ENCODE data around the gene MAP3K5. TPM values are rescaled to one million over a fixed set of nuclear protein-coding genes. Genes with fewer than 3 reads are reported as not detected.
"Not testable (repeated sequence)": the region's sequence is repeated elsewhere in the genome, so short reads cannot be mapped to it uniquely, and the experiment has no call there.

Gene MAP3K5
- total RNA-seq, 1 donor from 2014 or later, result 6.8 TPM

GRCh38 chr6:136795386-136795785 is 3.1 kb upstream of the MAP3K5 start:
- Histone ChIP-seq H3K4me3 (ENCODE audit: low read length in 3 of 3) (no peak overlapping the region), H3K9me3 (ENCODE audit: control insufficient read depth in 3 of 3, low read length in 3 of 3) (no peaks in the 10 kb centered on the region), H3K27ac (ENCODE audit: low read depth, low read length) (no peak overlapping the region), H3K9ac (ENCODE audit: low read depth in 1 of 3, low read length in 3 of 3) (no peak overlapping the region), H3K27me3 (ENCODE audit: control insufficient read depth in 3 of 3, insufficient read depth in 3 of 3, low read length in 3 of 3) (no peaks in the 10 kb centered on the region), H3K36me3 (ENCODE audit: control insufficient read depth in 3 of 3, insufficient read depth in 3 of 3, low read length in 3 of 3) (no peaks in the 10 kb centered on the region), H3K4me1 (ENCODE audit: control insufficient read depth in 3 of 3, insufficient read depth in 3 of 3, low read length in 3 of 3) (peaks cover 6 to 18% (median 7%) of the 10 kb centered on the region in 3 donors)

GRCh38 chr6:136793363-136793762 is 1.1 kb upstream of the MAP3K5 start:
- Histone ChIP-seq H3K9ac (ENCODE audit: low read depth in 1 of 3, low read length in 3 of 3) (peak overlapping the region; percentile 90 to 95 (median 94)), H3K9me3 (ENCODE audit: control insufficient read depth in 3 of 3, low read length in 3 of 3) (no peaks in the 10 kb centered on the region), H3K4me3 (ENCODE audit: low read length in 3 of 3) (peak overlapping the region; percentile 78 to 98 (median 97)), H3K36me3 (ENCODE audit: control insufficient read depth in 3 of 3, insufficient read depth in 3 of 3, low read length in 3 of 3) (no peaks in the 10 kb centered on the region), H3K27ac (ENCODE audit: low read depth, low read length) (peak overlapping the region; percentile 90), H3K27me3 (ENCODE audit: control insufficient read depth in 3 of 3, insufficient read depth in 3 of 3, low read length in 3 of 3) (no peaks in the 10 kb centered on the region), H3K4me1 (ENCODE audit: control insufficient read depth in 3 of 3, insufficient read depth in 3 of 3, low read length in 3 of 3) (peaks cover 7 to 18% (median 8%) of the 10 kb centered on the region in 3 donors)

DNA sequence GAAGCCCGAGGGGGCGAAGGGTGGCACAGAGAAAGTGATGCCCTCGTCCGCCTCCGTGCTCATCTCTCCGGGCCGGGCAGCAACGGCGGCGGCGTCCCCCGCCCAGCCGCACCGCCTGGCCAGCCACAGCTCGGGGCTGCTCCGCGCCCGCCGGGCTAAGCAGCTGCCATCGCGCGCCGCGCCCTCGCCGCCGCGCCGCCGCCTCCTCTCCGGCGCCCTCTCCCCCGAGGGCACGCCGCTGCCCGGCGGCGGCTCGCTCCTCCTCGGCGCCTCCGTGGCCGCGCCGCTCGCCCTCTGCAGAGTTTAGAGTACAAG is 225 bp downstream of the MAP3K5 start:
- H3K4me1 ChIP-seq (ENCODE audit: control insufficient read depth in 3 of 3, insufficient read depth in 3 of 3, low read length in 3 of 3), result peaks cover 7 to 18% (median 11%) of the 10 kb centered on the region in 3 donors
- peak overlapping the region; percentile 45 for H3K27ac ChIP-seq (ENCODE audit: low read depth, low read length)
- no peaks in the 10 kb centered on the region for H3K9me3 ChIP-seq (ENCODE audit: control insufficient read depth in 3 of 3, low read length in 3 of 3)
- H3K9ac ChIP-seq (ENCODE audit: low read depth in 1 of 3, low read length in 3 of 3), result peak overlapping the region; percentile 73 to 94 (median 90)
- H3K4me3 ChIP-seq (ENCODE audit: low read length in 3 of 3), result peak overlapping the region; percentile 69 to 98 (median 97)
- H3K36me3 ChIP-seq (ENCODE audit: control insufficient read depth in 3 of 3, insufficient read depth in 3 of 3, low read length in 3 of 3), result no peaks in the 10 kb centered on the region
- no peaks in the 10 kb centered on the region for H3K27me3 ChIP-seq (ENCODE audit: control insufficient read depth in 3 of 3, insufficient read depth in 3 of 3, low read length in 3 of 3)

DNA sequence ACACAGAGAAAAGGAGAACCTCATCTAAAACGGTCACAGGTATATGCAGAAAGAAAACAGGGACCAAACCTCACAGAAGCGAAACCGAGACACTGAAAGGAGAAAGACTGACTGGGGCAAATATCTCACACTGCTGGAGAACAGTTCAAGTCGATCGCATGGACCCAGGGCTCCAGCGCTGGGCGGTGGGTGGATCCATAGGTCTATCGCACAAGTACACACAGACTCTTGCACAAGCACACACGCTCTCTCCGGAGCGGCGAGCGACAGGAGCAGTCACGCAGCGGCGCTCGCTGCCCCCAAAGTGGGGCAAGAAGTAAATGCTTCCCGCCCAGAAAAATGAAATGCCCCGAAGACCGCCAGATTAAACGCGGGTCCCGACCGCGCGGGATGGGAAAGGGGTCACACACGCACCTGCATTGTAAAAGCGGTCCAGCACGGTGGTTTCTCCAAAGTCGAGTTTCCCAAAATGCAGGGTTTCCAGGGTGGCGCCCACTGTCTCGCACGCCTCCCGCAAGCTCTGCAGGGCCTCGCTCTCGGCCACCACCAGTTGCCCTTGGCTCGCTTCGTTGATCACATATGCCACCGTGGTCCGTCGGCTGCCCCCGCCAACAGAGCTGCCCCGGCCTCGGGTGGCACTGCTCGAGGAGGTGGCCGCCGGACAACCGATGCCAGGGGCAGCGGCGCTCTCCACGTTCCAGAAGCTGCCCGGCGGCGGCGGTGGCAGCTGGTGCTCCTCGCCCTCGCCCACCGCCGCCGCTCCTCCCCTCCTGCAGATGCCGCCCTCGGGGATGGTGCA is 782 bp downstream of the MAP3K5 start:
- Histone ChIP-seq H3K9me3 (ENCODE audit: control insufficient read depth in 3 of 3, low read length in 3 of 3) (no peaks in the 10 kb centered on the region), H3K4me3 (ENCODE audit: low read length in 3 of 3) (peak overlapping the region; percentile 69 to 98 (median 97)), H3K9ac (ENCODE audit: low read depth in 1 of 3, low read length in 3 of 3) (peak overlapping the region; percentile 43 to 94 (median 73)), H3K36me3 (ENCODE audit: control insufficient read depth in 3 of 3, insufficient read depth in 3 of 3, low read length in 3 of 3) (no peaks in the 10 kb centered on the region), H3K4me1 (ENCODE audit: control insufficient read depth in 3 of 3, insufficient read depth in 3 of 3, low read length in 3 of 3) (peaks cover 7 to 18% (median 11%) of the 10 kb centered on the region in 3 donors), H3K27ac (ENCODE audit: low read depth, low read length) (peak overlapping the region; percentile 45), H3K27me3 (ENCODE audit: control insufficient read depth in 3 of 3, insufficient read depth in 3 of 3, low read length in 3 of 3) (no peaks in the 10 kb centered on the region)

GRCh38 chr6:136790411-136791295 is 1.6 kb downstream of the MAP3K5 start:
- peaks cover 7 to 19% (median 11%) of the 10 kb centered on the region in 3 donors for H3K4me1 ChIP-seq (ENCODE audit: control insufficient read depth in 3 of 3, insufficient read depth in 3 of 3, low read length in 3 of 3)

DNA sequence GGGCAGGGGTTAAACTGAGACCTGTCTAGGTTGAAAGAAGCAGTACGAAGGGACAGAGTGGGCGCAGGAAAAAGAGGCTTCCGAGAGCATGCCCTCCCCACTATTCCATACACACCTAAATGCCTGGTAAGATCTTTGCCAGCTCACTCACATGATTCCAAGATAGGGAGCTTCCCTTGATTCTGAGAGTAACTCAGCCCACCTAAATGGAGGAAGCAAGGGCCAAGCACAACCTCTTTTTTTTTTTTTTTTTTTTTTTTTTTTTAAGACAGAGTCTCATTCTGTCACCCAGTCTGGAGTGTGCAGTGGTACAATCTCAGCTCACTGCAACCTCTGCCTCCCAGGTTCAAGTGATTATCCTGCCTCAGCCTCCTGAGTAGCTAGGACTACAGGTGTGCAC is 2.8 kb downstream of the MAP3K5 start:
- H3K9me3 ChIP-seq (ENCODE audit: control insufficient read depth in 3 of 3, low read length in 3 of 3); H3K36me3 ChIP-seq (ENCODE audit: control insufficient read depth in 3 of 3, insufficient read depth in 3 of 3, low read length in 3 of 3); H3K27me3 ChIP-seq (ENCODE audit: control insufficient read depth in 3 of 3, insufficient read depth in 3 of 3, low read length in 3 of 3); H3K27ac ChIP-seq (ENCODE audit: low read depth, low read length); H3K9ac ChIP-seq (ENCODE audit: low read depth in 1 of 3, low read length in 3 of 3): not testable (repeated sequence)
- Histone ChIP-seq H3K4me3 (ENCODE audit: low read length in 3 of 3) (peak overlapping the region in 1 of 3 donors; percentile 16), H3K4me1 (ENCODE audit: control insufficient read depth in 3 of 3, insufficient read depth in 3 of 3, low read length in 3 of 3) (peaks cover 10 to 24% (median 11%) of the 10 kb centered on the region in 3 donors)

More at GRCh38 chr6:136790411-136791295, 1.6 kb downstream of the MAP3K5 start:
- Histone ChIP-seq H3K36me3 (ENCODE audit: control insufficient read depth in 3 of 3, insufficient read depth in 3 of 3, low read length in 3 of 3) (no peaks in the 10 kb centered on the region), H3K27ac (ENCODE audit: low read depth, low read length) (no peak overlapping the region), H3K4me3 (ENCODE audit: low read length in 3 of 3) (peak overlapping the region; percentile 69 to 98 (median 97)), H3K9ac (ENCODE audit: low read depth in 1 of 3, low read length in 3 of 3) (peak overlapping the region; percentile 43 to 94 (median 73)), H3K9me3 (ENCODE audit: control insufficient read depth in 3 of 3, low read length in 3 of 3) (no peaks in the 10 kb centered on the region), H3K27me3 (ENCODE audit: control insufficient read depth in 3 of 3, insufficient read depth in 3 of 3, low read length in 3 of 3) (no peaks in the 10 kb centered on the region)

DNA sequence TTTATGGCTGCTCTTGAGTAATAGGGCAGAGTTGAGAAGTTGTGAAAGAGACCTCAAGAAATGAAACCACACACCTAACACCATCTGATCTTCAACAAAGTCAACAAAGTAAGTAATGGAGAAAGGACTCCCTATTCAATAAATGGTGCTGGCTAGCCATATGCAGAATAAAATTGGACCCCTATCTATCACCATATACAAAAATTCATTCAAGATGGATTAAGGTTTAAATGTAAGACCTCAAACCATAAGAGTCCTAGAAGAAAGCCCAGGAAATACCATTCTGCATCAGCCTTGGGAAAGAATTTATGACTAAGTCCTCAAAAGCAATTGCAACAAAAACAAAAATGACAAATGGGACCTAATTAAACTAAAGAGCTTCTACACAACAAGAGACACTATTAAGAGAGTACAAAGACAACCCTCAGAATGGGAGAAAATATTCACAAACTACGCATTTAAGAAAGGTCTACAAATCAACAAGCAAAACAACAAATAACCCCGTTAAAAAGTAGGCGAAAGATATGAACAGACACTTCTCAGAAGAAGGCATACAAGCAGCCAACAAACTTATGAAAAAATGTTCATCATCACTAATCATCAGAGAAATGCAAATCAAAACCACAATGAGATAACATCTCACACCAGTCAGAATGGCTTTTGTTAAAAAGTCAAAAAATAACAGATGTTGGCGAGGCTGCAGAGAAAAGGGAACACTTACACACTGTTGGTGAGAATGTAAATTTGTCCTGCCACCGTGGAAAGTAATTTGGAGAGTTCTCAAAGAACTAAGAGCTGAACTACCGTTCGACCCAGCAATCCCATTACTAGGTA is 4.0 kb downstream of the MAP3K5 start:
- Histone ChIP-seq H3K27me3 (ENCODE audit: control insufficient read depth in 3 of 3, insufficient read depth in 3 of 3, low read length in 3 of 3) (no peaks in the 10 kb centered on the region), H3K27ac (ENCODE audit: low read depth, low read length) (no peak overlapping the region), H3K4me3 (ENCODE audit: low read length in 3 of 3) (no peak overlapping the region), H3K9ac (ENCODE audit: low read depth in 1 of 3, low read length in 3 of 3) (no peak overlapping the region), H3K9me3 (ENCODE audit: control insufficient read depth in 3 of 3, low read length in 3 of 3) (no peaks in the 10 kb centered on the region), H3K4me1 (ENCODE audit: control insufficient read depth in 3 of 3, insufficient read depth in 3 of 3, low read length in 3 of 3) (peaks cover 10 to 27% (median 11%) of the 10 kb centered on the region in 3 donors), H3K36me3 (ENCODE audit: control insufficient read depth in 3 of 3, insufficient read depth in 3 of 3, low read length in 3 of 3) (no peaks in the 10 kb centered on the region)

- no peak overlapping the region for H3K9ac ChIP-seq (ENCODE audit: low read depth in 1 of 3, low read length in 3 of 3)
- no peaks in the 10 kb centered on the region for H3K9me3 ChIP-seq (ENCODE audit: control insufficient read depth in 3 of 3, low read length in 3 of 3)
- no peak overlapping the region for H3K4me3 ChIP-seq (ENCODE audit: low read length in 3 of 3)
- no peak overlapping the region for H3K27ac ChIP-seq (ENCODE audit: low read depth, low read length)
- no peaks in the 10 kb centered on the region for H3K36me3 ChIP-seq (ENCODE audit: control insufficient read depth in 3 of 3, insufficient read depth in 3 of 3, low read length in 3 of 3)
- no peaks in the 10 kb centered on the region for H3K27me3 ChIP-seq (ENCODE audit: control insufficient read depth in 3 of 3, insufficient read depth in 3 of 3, low read length in 3 of 3)
- H3K4me1 ChIP-seq (ENCODE audit: control insufficient read depth in 3 of 3, insufficient read depth in 3 of 3, low read length in 3 of 3), result peaks cover 10 to 25% (median 10%) of the 10 kb centered on the region in 3 donors
These were observed 4.6 kb downstream of the MAP3K5 start for GRCh38 chr6:136787726-136788068.

GRCh38 chr6:136786658-136787057 is 5.6 kb downstream of the MAP3K5 start:
- no peak overlapping the region for H3K4me3 ChIP-seq (ENCODE audit: low read length in 3 of 3)
- no peaks in the 10 kb centered on the region for H3K27me3 ChIP-seq (ENCODE audit: control insufficient read depth in 3 of 3, insufficient read depth in 3 of 3, low read length in 3 of 3)
- H3K4me1 ChIP-seq (ENCODE audit: control insufficient read depth in 3 of 3, insufficient read depth in 3 of 3, low read length in 3 of 3), result peaks cover 9 to 20% (median 10%) of the 10 kb centered on the region in 3 donors
- H3K9me3 ChIP-seq (ENCODE audit: control insufficient read depth in 3 of 3, low read length in 3 of 3), result no peaks in the 10 kb centered on the region
- H3K27ac ChIP-seq (ENCODE audit: low read depth, low read length), result no peak overlapping the region
- H3K9ac ChIP-seq (ENCODE audit: low read depth in 1 of 3, low read length in 3 of 3), result no peak overlapping the region
- no peaks in the 10 kb centered on the region for H3K36me3 ChIP-seq (ENCODE audit: control insufficient read depth in 3 of 3, insufficient read depth in 3 of 3, low read length in 3 of 3)
